Stimulated activated CD4-positive, alpha-beta T cell treated with anti-CD3 and anti-CD28 coated beads, Interleukin-2, amount 100 ng/mL, for 4 hours (primary cell): Measurements from ENCODE around the gene PCDHGA1.
"Not testable (repeated sequence)": the region's sequence is repeated elsewhere in the genome, so short reads cannot be mapped to it uniquely, and the experiment has no call there.

Experiments used
- DNase-seq: peaks from one replicate; pipeline ENCODE4 v3.0.0-alpha.2; 2020; ENCODE audit warnings: low read depth

The PCDHGA1 gene

DNA sequence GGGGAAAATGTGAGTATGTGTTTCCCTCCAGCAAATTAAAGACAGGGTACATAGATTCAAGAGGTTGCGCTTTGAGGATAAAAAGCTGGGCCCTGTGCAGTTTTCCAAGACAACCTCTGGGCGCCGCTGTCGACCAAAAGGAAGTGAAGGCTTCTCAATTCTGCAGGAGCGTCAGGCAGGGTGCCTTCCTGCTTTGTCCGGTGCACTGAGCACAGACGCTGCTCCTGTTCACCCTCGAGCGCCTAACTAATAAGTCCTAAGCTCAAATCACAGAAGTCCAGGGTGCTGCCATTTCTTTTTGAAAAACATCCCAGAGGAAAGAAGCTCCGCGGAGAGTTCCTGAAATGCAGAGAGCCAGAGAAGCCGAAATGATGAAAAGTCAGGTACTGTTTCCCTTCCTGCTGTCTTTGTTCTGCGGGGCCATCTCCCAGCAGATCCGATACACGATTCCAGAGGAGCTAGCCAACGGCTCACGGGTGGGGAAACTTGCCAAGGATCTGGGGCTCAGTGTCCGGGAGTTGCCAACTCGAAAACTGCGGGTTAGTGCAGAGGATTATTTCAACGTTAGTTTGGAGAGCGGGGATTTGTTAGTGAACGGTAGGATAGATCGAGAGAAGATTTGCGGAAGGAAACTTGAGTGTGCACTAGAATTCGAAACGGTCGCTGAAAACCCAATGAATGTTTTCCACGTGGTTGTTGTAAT lies 19.8 kb downstream of the PCDHGA1 start, which contains the start of gene PCDHGB1:
Gene PCDHGB1, plus strand, starts transcription at position 183 of the 703 bp plus-strand sequence. Its CDS starts 162 bp downstream, at position 345.
- DNase-seq = no peak

DNA sequence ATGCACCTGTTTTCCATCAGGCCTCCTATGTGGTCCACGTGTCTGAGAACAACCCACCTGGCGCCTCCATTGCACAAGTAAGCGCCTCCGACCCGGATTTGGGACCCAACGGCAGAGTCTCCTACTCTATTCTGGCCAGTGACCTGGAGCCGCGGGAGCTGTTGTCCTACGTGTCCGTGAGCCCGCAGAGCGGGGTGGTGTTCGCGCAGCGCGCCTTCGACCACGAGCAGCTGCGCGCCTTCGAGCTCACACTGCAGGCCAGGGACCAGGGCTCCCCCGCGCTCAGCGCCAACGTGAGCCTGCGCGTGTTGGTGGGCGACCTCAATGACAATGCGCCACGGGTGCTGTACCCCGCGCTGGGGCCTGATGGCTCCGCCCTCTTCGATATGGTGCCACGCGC lies 21.3 kb downstream of the PCDHGA1 start:
- no peak for DNase-seq

DNA sequence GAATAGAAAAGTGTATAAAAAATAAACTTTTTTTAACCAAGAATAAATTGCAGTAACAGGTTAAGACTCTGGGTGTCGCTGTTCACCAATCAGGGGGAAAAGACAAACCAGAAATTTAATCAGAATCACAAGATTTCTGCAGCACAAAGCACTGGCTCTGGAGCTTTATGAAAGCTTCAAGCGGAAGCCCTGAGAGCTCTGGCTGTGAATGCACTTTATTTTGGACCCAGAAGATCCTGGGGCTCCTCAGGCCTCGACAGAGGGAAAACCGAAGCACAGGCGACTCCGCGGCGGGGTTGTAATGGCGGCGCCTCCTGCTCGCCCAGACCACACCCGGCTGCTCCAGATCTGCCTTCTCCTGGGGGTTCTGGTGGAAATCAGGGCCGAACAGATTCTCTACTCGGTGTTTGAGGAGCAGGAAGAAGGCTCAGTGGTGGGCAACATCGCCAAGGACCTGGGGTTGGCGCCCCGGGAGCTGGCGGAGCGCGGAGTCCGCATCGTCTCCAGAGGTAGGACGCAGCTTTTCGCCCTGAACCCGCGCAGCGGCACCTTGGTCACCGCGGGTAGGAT lies 24.7 kb downstream of the PCDHGA1 start, which contains the start of gene PCDHGA4:
Gene PCDHGA4, plus strand, starts transcription at position 122 of the 570 bp plus-strand sequence. Its CDS starts 87 bp downstream, at position 209.
- no peak for DNase-seq

DNA sequence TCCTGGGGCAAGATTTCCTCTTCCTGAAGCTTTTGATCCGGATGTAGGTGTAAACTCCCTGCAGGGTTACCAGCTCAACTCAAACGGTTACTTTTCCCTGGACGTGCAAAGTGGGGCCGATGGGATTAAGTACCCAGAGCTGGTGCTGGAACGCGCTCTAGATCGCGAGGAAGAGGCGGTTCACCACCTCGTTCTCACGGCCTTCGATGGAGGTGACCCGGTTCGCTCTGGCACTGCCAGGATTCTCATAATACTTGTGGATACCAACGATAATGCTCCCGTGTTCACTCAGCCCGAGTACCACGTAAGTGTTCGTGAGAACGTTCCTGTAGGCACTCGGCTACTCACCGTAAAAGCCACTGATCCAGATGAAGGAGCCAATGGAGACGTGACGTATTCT lies 25.3 kb downstream of the PCDHGA1 start:
- DNase-seq = no peak

DNA sequence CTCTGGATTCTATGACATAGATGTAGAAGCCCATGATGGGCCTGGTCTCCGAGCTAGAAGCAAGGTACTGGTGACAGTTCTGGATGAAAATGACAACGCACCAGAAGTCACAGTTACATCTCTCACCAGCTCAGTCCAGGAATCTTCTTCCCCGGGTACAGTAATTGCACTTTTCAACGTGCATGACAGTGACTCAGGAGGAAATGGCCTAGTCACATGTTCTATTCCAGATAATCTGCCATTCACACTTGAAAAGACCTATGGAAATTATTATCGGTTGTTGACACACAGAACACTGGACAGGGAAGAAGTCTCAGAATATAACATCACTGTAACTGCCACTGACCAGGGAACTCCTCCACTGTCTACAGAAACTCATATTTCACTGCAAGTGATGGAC lies 25.8 kb downstream of the PCDHGA1 start:
- DNase-seq = no peak

DNA sequence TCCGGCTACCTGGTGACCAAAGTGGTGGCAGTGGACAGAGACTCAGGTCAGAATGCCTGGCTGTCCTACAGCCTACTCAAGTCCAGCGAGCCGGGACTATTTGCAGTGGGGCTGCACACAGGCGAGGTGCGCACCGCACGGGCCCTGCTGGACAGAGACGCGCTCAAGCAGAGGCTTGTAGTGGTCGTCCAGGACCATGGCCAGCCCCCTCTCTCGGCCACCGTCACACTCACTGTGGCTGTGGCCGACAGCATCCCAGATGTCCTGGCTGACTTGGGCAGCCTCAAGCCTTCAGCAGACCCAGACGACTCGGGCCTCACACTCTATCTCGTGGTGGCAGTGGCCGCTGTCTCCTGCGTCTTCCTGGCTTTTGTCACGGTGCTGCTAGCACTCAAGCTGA lies 26.6 kb downstream of the PCDHGA1 start:
- no peak for DNase-seq

DNA sequence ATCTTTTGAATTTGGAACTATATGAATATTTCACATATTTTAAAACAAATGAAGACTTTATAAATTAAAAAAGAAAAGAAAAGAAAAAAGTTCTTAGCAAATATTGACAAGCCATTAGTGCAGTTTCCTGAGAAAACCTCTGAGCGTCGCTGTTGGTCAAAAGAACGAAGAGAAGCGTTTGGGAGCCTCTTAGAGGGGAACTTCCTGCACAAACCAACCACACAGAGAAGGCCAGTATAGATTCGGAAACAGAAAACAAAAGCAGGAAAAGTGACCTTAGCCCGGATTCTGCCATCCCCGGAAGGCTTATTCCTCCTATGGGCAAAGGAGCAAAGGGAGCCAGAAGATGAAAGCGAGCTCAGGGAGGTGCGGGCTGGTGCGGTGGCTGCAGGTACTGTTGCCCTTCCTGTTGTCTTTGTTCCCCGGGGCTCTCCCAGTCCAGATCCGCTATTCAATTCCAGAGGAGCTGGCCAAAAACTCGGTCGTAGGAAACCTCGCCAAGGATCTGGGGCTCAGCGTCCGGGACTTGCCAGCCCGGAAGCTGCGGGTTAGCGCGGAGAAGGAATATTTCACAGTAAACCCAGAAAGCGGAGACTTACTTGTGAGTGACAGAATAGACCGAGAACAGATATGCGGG lies 29.6 kb downstream of the PCDHGA1 start, which contains the start of gene PCDHGB2:
Gene PCDHGB2, plus strand, starts transcription at position 205 of the 637 bp plus-strand sequence. Its CDS starts 142 bp downstream, at position 347.
- DNase-seq = no peak

DNA sequence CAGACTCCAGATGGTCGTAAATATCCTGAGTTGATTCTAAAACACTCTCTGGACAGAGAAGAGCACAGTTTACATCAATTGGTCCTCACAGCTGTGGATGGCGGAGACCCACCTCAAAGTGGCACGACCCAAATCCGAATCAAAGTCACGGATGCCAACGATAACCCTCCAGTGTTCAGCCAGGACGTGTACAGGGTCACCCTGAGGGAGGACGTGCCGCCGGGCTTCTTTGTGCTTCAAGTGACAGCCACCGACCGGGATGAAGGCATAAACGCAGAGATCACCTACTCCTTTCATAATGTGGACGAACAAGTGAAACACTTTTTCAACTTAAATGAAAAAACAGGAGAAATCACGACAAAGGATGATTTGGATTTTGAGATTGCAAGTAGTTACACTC lies 30.4 kb downstream of the PCDHGA1 start:
- DNase-seq = no peak

DNA sequence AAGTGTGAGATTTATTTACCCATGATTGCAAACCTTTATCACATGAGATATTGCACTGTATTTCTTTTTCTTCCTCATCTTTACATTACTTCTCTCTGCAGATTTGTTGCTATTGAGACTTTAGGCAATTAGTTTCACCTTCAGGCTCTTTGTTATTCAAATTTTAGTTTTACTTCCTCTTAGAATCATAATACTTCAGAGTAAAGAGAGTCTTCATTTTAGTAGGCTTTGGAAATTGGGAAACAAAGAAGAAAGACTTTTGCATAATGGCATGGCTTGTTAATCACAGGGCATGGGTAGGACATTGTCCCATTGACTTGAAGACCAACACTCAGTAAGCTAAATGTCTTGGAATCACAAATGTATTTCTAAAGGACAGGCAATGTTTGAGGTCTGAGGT lies 32.4 kb downstream of the PCDHGA1 start:
- DNase-seq = no peak

DNA sequence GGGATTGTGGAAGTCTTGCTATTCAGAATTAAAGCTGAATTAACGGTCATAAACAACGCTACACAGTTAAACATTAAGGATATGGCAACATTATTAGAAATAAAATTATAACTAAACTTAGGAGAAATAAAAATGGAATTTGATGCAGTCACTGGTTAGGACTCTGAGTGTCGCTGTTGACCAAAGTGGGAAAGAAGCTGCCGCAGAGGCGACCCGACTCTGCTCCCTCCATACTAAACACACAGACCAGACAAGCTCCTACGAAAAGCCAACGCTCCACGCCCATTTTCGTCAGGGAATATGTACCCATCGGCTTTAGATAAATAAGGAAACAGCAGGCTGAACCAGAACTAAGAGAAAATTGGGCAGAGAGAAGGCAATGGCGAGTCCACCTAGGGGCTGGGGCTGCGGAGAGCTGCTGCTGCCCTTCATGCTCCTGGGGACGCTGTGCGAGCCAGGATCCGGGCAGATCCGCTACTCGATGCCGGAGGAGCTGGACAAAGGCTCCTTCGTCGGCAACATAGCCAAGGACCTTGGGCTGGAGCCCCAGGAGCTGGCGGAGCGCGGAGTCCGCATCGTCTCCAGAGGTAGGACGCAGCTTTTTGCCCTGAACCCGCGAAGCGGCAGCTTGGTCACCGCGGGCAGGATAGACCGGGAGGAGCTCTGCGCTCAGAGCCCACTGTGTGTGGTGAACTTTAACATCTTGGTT lies 33.8 kb downstream of the PCDHGA1 start, which contains the start of gene PCDHGA5:
Gene PCDHGA5, plus strand, starts transcription at position 211 of the 709 bp plus-strand sequence. Its CDS starts 169 bp downstream, at position 380.
- DNase-seq = no peak

DNA sequence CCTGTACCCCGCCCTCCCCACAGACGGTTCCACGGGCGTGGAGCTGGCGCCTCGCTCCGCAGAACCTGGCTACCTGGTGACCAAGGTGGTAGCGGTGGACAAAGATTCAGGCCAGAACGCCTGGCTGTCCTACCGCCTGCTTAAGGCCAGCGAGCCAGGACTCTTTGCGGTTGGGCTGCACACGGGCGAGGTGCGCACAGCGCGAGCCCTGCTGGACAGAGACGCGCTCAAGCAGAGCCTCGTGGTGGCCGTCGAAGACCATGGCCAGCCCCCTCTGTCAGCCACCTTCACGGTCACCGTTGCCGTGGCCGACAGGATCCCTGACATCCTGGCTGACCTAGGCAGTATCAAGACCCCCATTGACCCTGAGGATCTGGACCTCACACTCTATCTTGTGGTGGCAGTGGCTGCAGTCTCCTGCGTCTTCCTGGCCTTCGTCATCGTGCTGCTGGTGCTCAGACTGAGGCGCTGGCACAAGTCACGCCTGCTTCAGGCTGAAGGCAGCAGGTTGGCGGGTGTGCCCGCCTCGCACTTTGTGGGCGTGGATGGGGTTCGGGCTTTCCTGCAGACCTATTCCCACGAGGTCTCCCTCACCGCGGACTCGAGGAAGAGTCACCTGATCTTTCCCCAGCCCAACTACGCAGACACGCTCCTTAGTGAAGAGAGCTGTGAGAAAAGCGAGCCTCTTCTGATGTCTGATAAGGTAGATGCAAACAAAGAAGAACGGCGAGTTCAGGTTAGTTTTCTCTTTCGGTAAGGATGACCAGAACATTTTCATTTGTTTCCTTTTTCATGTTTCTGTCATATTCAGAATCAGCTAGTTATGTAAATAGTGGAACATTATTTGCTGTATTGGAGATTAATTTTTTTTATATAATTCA lies 35.9 kb downstream of the PCDHGA1 start:
- no peak for DNase-seq

DNA sequence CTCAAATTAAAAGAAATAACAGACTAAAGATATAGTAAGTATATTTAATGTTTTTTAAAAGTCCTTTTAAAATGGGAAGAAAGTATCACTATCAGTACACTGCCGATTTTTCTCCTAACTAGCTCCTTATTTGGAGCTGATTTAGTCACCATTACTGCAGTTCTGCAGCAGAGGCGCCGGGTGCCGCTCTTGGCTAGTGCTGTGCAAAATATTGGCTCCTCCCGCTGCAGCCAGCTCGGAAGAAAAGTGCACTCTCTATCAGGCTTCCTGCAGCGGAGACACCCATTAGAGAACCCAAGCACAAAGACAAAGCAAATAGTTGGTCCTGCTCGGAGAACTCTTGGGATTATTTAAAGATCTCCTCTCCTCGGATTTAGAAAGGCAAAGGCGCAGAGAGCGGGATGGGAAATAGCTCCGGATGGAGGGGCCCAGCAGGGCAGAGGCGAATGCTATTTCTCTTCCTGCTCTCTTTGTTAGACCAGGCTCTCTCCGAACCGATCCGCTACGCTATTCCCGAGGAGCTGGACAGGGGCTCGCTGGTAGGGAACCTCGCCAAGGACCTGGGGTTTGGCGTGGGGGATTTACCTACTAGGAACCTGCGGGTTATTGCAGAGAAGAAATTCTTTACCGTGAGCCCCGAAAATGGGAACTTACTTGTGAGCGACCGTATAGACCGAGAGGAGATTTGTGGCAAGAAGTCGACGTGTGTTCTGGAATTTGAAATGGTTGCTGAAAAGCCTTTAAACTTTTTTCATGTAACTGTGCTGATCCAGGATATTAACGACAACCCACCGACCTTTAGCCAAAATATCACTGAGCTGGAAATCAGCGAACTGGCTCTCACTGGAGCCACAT lies 39.9 kb downstream of the PCDHGA1 start, which contains the start of gene PCDHGB3:
Gene PCDHGB3, plus strand, starts transcription at position 249 of the 855 bp plus-strand sequence. Its CDS starts 153 bp downstream, at position 402.
- peak; percentile 9 for DNase-seq

DNA sequence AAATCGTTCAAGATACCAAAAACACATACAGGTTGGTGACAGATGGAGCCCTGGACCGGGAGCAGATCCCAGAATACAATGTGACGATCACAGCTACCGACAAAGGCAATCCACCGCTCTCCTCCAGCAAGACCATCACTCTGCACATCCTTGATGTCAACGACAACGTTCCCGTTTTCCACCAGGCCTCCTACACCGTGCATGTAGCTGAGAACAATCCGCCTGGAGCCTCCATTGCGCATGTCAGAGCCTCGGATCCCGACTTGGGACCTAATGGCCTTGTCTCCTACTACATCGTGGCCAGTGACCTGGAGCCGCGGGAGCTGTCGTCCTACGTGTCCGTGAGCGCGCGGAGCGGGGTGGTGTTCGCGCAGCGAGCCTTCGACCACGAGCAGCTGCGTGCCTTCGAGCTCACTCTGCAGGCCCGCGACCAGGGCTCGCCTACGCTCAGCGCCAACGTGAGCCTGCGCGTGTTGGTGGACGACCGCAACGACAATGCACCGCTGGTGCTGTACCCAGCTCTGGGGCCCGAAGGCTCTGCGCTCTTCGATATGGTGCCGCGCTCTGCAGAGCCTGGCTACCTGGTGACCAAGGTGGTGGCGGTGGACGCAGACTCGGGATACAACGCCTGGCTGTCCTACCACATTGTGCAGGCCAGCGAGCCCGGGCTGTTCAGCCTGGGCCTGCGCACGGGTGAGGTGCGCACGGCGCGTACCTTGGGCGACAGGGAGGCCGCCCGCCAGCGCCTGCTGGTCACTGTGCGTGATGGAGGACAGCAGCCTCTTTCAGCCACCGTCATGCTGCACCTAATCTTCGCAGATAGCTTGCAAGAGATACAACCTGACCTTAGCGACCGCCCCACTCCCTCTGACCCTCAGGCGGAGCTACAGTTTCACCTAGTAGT lies 41.5 kb downstream of the PCDHGA1 start:
- no peak for DNase-seq

DNA sequence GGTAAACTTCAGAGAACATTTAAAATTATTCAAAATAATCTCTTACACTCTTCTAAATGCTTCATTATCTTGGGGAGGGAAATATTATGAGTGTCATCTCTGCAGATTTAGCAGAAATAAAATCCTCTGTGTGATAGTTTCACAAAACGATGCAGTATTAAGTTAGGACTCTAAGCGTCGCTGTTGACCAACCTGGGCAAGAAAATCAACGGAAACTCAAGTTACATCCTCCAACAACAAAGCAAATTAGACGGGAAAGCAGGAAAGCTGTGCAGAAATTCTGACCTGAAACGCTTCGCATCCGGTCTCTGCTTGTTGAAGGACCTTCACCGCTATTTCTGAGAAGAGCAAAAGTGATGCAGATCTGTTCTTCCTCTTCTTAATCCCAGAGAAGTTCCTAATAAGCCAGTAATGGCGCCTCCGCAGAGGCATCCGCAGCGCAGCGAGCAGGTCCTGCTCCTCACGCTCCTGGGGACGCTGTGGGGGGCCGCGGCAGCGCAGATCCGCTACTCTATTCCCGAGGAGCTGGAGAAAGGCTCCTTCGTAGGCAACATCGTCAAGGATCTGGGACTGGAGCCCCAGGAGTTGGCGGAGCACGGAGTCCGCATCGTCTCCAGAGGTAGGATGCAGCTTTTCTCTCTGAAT lies 43.5 kb downstream of the PCDHGA1 start, which contains the start of gene PCDHGA6:
Gene PCDHGA6, plus strand, starts transcription at position 219 of the 645 bp plus-strand sequence. Its CDS starts 193 bp downstream, at position 412.
- DNase-seq = no peak

DNA sequence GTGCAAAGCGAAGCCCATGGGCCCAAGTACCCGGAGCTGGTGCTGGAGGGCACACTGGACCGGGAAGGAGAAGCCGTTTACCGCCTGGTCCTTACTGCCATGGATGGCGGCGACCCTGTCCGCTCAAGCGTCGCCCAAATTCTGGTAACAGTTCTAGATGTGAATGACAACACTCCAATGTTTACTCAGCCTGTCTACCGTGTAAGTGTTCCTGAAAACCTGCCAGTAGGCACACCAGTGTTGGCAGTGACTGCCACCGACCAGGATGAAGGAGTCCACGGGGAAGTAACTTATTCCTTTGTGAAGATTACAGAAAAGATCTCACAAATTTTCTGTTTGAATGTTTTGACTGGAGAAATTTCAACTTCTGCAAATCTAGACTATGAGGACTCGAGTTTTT lies 44.3 kb downstream of the PCDHGA1 start:
- DNase-seq = no peak

DNA sequence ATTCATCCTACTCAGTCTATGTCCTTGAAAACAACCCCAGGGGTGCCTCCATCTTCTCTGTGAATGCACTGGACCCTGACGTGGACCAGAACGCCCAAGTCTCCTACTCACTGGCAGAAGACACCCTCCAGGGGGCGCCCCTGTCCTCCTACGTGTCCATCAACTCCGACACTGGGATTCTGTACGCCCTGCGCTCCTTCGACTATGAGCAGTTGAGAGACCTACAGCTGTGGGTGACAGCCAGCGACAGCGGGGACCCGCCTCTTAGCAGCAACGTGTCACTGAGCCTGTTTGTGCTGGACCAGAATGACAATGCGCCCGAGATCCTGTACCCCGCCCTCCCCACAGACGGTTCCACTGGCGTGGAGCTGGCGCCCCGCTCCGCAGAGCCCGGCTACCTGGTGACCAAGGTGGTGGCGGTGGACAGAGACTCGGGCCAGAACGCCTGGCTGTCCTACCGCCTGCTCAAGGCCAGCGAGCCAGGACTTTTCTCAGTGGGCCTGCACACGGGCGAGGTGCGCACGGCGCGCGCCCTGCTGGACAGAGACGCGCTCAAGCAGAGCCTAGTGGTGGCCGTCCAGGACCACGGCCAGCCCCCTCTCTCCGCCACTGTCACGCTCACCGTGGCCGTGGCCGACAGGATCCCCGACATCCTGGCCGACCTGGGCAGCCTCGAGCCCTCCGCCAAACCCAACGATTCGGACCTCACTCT lies 45.3 kb downstream of the PCDHGA1 start:
- not testable (repeated sequence) for DNase-seq

DNA sequence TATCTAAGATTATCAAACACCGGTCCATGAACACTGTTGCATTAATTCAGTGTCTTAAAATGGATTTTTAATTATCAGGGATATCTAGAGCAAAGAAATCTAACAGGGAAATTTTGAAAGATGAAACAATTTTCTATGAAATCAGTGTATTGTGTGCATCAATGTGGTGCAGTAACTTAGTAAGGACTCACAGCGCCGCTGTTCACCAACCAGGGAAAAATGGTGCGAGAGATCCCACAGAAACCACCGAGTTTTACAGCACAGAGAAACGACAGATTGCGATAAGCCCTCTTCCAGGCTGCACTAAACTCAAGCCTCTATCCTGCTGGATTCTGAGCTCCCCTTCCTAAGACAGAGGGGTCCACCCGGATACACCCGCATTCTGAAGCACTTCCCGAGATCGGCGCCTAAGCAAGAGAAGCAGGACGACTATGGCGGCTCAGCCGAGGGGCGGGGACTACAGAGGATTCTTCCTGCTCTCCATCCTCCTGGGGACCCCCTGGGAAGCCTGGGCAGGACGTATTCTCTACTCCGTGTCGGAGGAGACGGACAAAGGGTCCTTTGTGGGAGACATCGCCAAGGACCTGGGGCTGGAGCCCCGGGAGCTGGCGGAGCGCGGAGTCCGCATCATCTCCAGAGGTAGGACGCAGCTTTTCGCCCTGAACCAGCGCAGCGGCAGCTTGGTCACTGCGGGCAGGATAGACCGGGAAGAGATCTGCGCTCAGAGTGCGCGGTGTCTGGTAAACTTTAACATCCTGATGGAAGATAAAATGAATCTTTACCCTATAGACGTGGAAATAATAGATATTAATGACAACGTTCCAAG lies 52.4 kb downstream of the PCDHGA1 start, which contains the start of gene PCDHGA7:
Gene PCDHGA7, plus strand, starts transcription at position 274 of the 826 bp plus-strand sequence. Its CDS starts 158 bp downstream, at position 432.
- no peak for DNase-seq
